Astrocyte of the cerebellum (primary cell): ENCODE data around the gene MAML1.

Experiments used
- DNase-seq: peaks from one replicate; pipeline ENCODE4 v3.0.0-alpha.2; 2011; ENCODE audit warnings: low read depth
- H3K4me3 ChIP-seq: 2 replicates; pipeline ENCODE4 v1.5.1; 2011; ENCODE audit warnings: mild to moderate bottlenecking, low read depth, low read length, moderate library complexity
- CTCF ChIP-seq: IDR thresholded peaks from 2 replicates; pipeline ENCODE4 v1.5.1; 2012; ENCODE audit warnings: low read length, low read depth, moderate library complexity, mild to moderate bottlenecking; ENCODE audit errors: missing control alignments
- in situ Hi-C: cut with HindIII; loops from 2 replicates; pipeline ENCODE4 v1.10.0; 2017; ENCODE audit warnings: low sequenced_read_pairs

MAML1 gene

GRCh38 chr5:179820483-179821297 is 88.1 kb downstream of the MAML1 start, which contains the start of gene SQSTM1:
SQSTM1 (plus strand) TSS chr5:179820905; CDS start chr5:179820937, 32 bp downstream.
- TF ChIP-seq CTCF, result no peak
- in situ Hi-C loops, result no loop called here
- peak; percentile 28 for DNase-seq
- H3K4me3 ChIP-seq, result peak within 1 kb of the TSS; percentile 96

- in situ Hi-C loops, result no loop called here
- TF ChIP-seq CTCF, result no peak
- DNase-seq, result peak; percentile 93
- peak overlapping the region; percentile 96 for H3K4me3 ChIP-seq
Observed at GRCh38 chr5:179821298-179822058, 88.9 kb downstream of the MAML1 start.

DNA sequence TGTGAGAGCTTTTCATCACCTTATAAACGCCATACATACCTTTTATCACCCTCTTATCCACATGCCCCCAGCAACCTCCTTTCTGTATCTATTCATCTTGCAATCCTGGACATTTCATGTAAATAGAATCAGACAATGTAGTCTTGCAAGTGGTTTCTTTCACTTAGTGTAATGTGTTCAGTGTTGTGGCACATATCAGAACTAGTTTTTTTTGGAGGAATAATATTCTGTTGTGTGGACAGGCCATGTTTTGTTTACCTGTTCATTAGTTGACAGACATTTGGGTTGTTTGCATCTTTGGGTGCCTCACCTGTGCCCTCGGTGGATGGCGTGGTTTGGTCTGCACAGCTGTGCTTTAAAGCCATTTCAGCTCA is 89.4 kb downstream of the MAML1 start:
- in situ Hi-C loops, result no loop called here
- peak overlapping the region; percentile 96 for H3K4me3 ChIP-seq
- no peak for TF ChIP-seq CTCF
- no peak for DNase-seq

DNA sequence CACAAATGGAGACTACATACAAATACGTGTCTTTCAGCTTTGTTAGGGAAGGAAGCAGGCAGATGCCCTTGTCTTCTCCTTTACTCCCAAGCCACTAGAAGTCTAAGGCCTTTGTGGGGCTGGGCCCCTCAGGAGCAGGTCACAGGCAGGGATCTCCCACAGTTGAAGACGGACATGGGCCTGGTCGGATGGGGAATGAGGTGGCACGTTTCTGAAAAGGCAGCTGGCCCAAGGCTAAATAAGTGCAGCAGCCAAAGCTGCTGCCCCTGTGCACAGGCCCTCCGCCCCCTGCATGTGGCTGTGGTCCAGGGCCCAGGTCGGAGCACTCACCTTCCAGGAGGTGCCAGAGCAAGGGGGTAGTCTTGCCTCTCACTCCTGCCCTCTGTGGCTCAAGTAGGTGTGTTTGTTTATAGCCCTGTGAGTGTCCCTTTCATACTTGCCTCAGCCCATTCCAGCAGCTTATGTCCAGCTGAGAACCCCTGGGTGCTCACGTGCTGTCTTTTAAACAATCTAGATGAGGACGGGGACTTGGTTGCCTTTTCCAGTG is 89.9 kb downstream of the MAML1 start:
- TF ChIP-seq CTCF, result no peak
- in situ Hi-C loops, result no loop called here
- H3K4me3 ChIP-seq, result peak overlapping the region; percentile 96
- DNase-seq, result no peak

DNA sequence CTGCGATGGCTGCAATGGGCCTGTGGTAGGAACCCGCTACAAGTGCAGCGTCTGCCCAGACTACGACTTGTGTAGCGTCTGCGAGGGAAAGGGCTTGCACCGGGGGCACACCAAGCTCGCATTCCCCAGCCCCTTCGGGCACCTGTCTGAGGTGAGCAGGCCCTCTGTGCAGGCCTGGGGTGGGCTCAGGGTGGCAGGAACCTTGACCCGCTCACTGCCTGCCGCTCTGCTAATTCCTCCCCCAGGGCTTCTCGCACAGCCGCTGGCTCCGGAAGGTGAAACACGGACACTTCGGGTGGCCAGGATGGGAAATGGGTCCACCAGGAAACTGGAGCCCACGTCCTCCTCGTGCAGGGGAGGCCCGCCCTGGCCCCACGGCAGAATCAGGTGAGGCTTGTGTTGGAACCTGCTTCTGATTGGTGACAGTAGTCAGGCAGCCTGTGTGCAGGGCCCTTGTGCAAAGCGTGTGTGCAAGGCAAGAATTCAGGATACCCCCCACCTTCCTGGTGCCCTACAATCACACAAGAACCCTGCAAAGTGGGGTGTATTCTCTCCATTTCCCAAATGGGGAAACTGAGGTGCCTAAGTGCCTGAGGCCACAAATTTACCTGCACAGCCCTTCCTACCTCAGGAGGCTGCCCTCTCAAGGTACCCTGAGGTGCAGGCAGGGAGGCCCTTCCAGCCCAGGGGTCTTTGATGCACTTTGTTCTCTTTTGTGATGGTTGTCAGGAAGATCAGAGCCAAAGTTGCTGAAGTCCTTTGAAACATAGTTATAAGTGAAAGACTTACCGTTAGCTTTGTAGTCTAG is 91.5 kb downstream of the MAML1 start:
- in situ Hi-C loops, result no loop called here
- no peak overlapping the region for H3K4me3 ChIP-seq
- no peak for DNase-seq
- no peak for TF ChIP-seq CTCF

DNA sequence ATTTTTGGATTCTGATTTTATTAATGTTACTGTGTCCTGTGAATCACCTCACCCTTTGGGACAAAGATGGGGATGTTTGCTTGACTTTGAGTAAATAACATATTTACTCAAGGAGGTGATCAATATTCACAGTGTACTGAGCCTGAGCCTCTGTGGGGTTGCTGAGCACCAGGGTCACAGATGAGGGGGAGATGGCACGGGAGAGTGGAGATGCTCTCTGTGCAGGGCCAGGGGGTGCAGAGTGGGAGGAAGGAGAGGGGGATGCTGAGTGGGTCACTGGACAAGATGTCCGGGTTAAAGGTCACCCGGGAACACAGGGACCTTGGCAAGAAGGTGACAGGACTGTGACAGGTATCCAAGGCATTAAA is 92.1 kb downstream of the MAML1 start:
- no peak for DNase-seq
- H3K4me3 ChIP-seq, result no peak overlapping the region
- in situ Hi-C loops, result loop anchor here (5.0 kb wide), 1 partner anchor 67 kb away; no protein-coding TSS in a partner anchor
- no peak for TF ChIP-seq CTCF
